Measurements from ENCODE around the gene GJB2. TPM values are rescaled to one million over a fixed set of nuclear protein-coding genes. Genes with fewer than 3 reads are reported as not detected.

GJB2 gene
- total and polyA plus RNA-seq, 9 donors, result 0.13 to 2.5 (median 0.52) TPM; not detected in 3

DNA sequence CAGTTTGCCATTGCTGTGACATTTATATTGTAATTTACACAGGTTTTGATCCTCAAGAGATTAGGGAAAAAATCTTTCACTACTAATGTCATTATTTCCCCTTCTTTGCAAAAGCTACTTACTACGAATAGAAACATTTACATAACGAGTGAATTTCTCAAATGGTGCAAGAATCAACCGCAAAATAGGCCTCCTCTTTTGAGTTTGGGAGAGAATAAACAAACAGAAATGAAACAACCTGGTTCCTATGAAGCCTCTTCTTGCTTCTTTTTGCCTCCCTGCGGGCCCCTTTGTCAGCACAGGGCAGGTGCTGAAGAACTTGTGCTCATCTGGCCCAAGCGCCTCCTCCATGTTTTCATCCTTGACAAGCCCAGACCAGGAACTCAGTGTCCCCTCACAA, 21.8 kb downstream of the GJB2 start:
- no peak overlapping the region for H3K4me3 ChIP-seq
- no peaks in the 10 kb centered on the region for H3K4me1 ChIP-seq (ENCODE audit: insufficient read depth)
- no peaks in the 10 kb centered on the region for H3K9me3 ChIP-seq
- no peaks in the 10 kb centered on the region for H3K36me3 ChIP-seq
- no peaks in the 10 kb centered on the region for H3K27me3 ChIP-seq
- intact Hi-C loops (cut with DNase I), result no loop called here
- no peak overlapping the region for H3K27ac ChIP-seq
- TF ChIP-seq, protein P1, sequence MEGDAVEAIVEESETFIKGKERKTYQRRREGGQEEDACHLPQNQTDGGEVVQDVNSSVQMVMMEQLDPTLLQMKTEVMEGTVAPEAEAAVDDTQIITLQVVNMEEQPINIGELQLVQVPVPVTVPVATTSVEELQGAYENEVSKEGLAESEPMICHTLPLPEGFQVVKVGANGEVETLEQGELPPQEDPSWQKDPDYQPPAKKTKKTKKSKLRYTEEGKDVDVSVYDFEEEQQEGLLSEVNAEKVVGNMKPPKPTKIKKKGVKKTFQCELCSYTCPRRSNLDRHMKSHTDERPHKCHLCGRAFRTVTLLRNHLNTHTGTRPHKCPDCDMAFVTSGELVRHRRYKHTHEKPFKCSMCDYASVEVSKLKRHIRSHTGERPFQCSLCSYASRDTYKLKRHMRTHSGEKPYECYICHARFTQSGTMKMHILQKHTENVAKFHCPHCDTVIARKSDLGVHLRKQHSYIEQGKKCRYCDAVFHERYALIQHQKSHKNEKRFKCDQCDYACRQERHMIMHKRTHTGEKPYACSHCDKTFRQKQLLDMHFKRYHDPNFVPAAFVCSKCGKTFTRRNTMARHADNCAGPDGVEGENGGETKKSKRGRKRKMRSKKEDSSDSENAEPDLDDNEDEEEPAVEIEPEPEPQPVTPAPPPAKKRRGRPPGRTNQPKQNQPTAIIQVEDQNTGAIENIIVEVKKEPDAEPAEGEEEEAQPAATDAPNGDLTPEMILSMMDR (IDR thresholded peaks at IDR 0.05), result no peak
- TF ChIP-seq EP300 (IDR thresholded peaks at IDR 0.05) (no peak), POLR2A (IDR thresholded peaks at IDR 0.05) (no peak)
- no peak for DNase-seq
- 88 to 94% (median 89%) methylated on average over 5 of the region's 5 CpGs for WGBS, 3 donors

DNA sequence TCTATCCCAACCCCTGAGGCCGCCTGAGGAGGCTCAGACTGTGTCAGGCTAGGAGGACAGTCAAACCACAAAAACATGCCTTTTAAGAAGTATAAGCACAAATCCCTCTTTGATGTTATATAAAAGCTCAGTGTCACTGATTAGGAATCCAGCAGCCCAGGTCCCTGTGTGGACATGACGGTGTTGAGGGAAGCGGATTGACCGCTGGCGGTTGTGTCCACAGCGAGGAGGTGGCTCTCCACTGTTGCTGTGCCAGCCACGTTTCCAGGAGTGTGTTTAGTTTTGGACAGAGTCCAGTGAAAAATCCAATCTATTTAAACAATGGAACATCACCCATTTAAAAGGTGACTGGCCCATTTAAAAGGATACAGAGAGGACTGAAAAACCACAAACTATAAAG, 24.3 kb downstream of the GJB2 start:
- 79 to 83% (median 83%) methylated on average over 7 of the region's 7 CpGs for WGBS, 3 donors
- intact Hi-C loops (cut with DNase I), result no loop called here
- Histone ChIP-seq H3K4me3 (no peak overlapping the region), H3K4me1 (ENCODE audit: insufficient read depth) (no peaks in the 10 kb centered on the region), H3K27me3 (no peaks in the 10 kb centered on the region), H3K27ac (no peak overlapping the region), H3K9me3 (no peaks in the 10 kb centered on the region), H3K36me3 (no peaks in the 10 kb centered on the region)
- DNase-seq, result no peak
- TF ChIP-seq, protein P1 (IDR thresholded peaks at IDR 0.05), result no peak
- TF ChIP-seq EP300 (IDR thresholded peaks at IDR 0.05) (no peak), POLR2A (IDR thresholded peaks at IDR 0.05) (no peak)

DNA sequence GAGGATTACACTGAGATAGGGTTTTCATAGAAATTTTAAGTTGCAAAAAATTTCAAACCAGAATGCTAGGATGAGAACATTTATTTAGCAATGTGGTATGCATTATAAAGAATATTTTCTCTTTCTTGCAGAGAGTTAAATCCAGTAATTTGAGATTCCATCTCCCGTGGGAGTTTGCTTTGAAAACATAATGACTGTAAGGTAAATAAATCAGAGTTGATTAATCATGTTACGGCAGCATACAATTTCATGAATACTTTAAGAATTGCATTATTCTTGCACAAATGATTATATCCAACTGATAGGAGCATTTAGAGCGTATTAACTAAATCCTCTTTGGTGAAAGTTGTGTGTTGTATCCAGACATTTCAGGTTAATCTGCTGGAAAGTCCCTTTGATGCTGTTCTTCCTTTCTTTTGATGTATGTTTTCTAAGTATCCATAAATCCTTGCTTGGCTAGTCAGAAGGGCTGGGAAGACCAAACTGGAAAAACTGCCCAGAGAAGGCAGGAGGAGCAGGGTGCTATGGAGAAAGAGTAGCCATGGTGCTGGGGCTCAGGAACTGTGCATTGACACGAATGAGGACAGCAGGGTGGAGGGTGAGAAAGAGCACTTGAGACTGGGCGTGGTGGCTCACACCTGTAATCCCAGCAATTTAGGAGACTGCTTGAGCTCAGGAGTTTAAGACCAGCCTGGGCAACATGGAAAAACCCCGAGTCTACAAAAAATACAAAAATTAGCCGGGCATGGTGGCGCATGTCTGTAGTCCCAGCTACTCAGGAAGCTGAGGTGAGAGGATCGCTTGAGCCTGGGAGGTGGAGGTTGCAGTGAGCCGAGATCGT, 27.1 kb downstream of the GJB2 start:
- WGBS, 3 donors, result 58 to 70% (median 68%) methylated on average over 11 of the region's 11 CpGs
- H3K9me3 ChIP-seq, result no peaks in the 10 kb centered on the region
- no peaks in the 10 kb centered on the region for H3K36me3 ChIP-seq
- no peaks in the 10 kb centered on the region for H3K27me3 ChIP-seq
- peaks cover 3% of the 10 kb centered on the region for H3K4me1 ChIP-seq (ENCODE audit: insufficient read depth)
- intact Hi-C loops (cut with DNase I), result no loop called here
- DNase-seq, result no peak
- no peak overlapping the region for H3K4me3 ChIP-seq
- H3K27ac ChIP-seq, result no peak overlapping the region
- TF ChIP-seq, protein P1 (IDR thresholded peaks at IDR 0.05), result no peak
- TF ChIP-seq POLR2A (IDR thresholded peaks at IDR 0.05), result no peak
- TF ChIP-seq EP300 (IDR thresholded peaks at IDR 0.05), result no peak

DNA sequence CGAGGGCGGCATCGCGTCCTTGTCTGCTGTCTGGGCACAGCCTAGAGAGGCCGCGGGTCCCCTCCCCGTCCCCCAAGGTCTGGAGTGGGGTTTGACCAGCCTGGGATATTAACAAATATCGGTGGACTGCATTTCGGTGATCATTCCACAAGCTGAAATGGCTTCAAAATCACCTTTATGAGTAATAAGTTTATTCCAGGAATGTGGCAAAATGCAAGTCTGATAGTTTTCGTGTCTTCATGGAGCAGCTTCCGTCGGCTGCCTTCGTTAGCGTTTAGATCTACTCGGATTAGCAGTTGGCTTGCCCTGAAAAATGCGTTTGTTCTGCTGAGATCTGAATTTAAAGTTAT, 30.8 kb downstream of the GJB2 start:
- H3K4me1 ChIP-seq (ENCODE audit: insufficient read depth), result peaks cover 3% of the 10 kb centered on the region
- H3K27ac ChIP-seq, result no peak overlapping the region
- intact Hi-C loops (cut with DNase I), result no loop called here
- TF ChIP-seq, protein P1 (IDR thresholded peaks at IDR 0.05), result no peak
- no peak for TF ChIP-seq POLR2A (IDR thresholded peaks at IDR 0.05)
- TF ChIP-seq EP300 (IDR thresholded peaks at IDR 0.05), result no peak
- no peak overlapping the region for H3K4me3 ChIP-seq
- WGBS, 3 donors, result 38 to 47% (median 39%) methylated on average over 16 of the region's 16 CpGs
- H3K27me3 ChIP-seq, result no peaks in the 10 kb centered on the region
- no peaks in the 10 kb centered on the region for H3K9me3 ChIP-seq
- no peaks in the 10 kb centered on the region for H3K36me3 ChIP-seq
- no peak for DNase-seq

Data from ovary (tissue), 9 donors.